Tibial nerve (tissue), 4 donors: ENCODE data around the gene PITPNM3. TPM values are rescaled to one million over a fixed set of nuclear protein-coding genes. Genes with fewer than 3 reads are reported as not detected.

Experiments
- DNase-seq, 2 donors: peaks; one replicate each; pipeline ENCODE4 v3.0.0-alpha.2; 2019; ENCODE audit warnings: low spot score in 2 of 2
- H3K27ac ChIP-seq, 4 donors: fragments of 200-600 bp; sonication (generic) in 3 of 4; one replicate each; pipeline ENCODE4 v1.5.1; 2017 to 2019; ENCODE audit warnings: mild to moderate bottlenecking in 1 of 4
- H3K27me3 ChIP-seq, 2 donors: fragments of 200-600 bp; sonication (generic) in 1 of 2; one replicate each; pipeline versions ENCODE4 v1.5.1 to v1.6.0; 2017 to 2019
- H3K36me3 ChIP-seq, 3 donors: fragments of 200-600 bp; sonication (generic); one replicate each; pipeline ENCODE4 v1.5.1; 2018 to 2019
- H3K4me1 ChIP-seq, 4 donors: fragments of 200-600 bp; sonication (generic) in 3 of 4; one replicate each; pipeline ENCODE4 v1.5.1; 2017 to 2019
- H3K4me3 ChIP-seq, 4 donors: fragments of 200-600 bp; sonication (generic) in 3 of 4; one replicate each; pipeline ENCODE4 v1.5.1; 2017 to 2019; ENCODE audit warnings: mild to moderate bottlenecking in 1 of 4, moderate library complexity in 1 of 4
- H3K9me3 ChIP-seq, 4 donors: fragments of 200-600 bp; sonication (generic) in 3 of 4; one replicate each; pipeline ENCODE4 v1.5.1; 2017 to 2019
- EP300 ChIP-seq, 2 donors: sonication (generic); formaldehyde crosslinking; IDR thresholded peaks; one replicate each; pipeline ENCODE4 v1.6.1; 2017; ENCODE audit warnings: antibody characterized with exemption in 2 of 2, mild to moderate bottlenecking in 1 of 2
- POLR2A ChIP-seq, 2 donors: fragments of 450-650 bp; IDR thresholded peaks; one replicate each; pipeline ENCODE4 v1.6.1; 2017; ENCODE audit warnings: antibody characterized with exemption in 2 of 2, mild to moderate bottlenecking in 2 of 2, moderate library complexity in 2 of 2
- WGBS, 2 donors: methylation state at CpG; one replicate each; pipeline ENCODE4 v1.1.5; 2018; 5-methylcytosine and 5-hydroxymethylcytosine counted together
- total RNA-seq, 4 donors: library from RNA; depleted of rRNA; stranded (reverse); fragments of >200 nt; gene quantifications; one replicate each; pipeline ENCODE4 v1.1.0, GENCODE V29; 2016
- TF ChIP-seq, protein P1 (sequence below), 5 experiments: fragments of 200-600 bp in 3 of 5; fragments of 450-650 bp in 2 of 5; sonication (generic) in 3 of 5; IDR thresholded peaks; one replicate each; pipeline ENCODE4 v1.5.1; 2016 to 2019; ENCODE audit warnings: antibody characterized with exemption in 5 of 5, mild to moderate bottlenecking in 3 of 5, moderate library complexity in 2 of 5

PITPNM3 gene
- total RNA-seq, 4 donors from 2014 or later: 0.90 to 5.2 (median 2.3) TPM

GRCh38 chr17:6525731-6526130, 30.6 kb downstream of the PITPNM3 start:
- Histone ChIP-seq H3K27ac (no peak overlapping the region), H3K27me3 (no peaks in the 10 kb centered on the region), H3K36me3 (no peaks in the 10 kb centered on the region), H3K4me3 (no peak overlapping the region), H3K9me3 (no peaks in the 10 kb centered on the region), H3K4me1 (no peaks in the 10 kb centered on the region)
- TF ChIP-seq EP300 (IDR thresholded peaks at IDR 0.05): no peak
- TF ChIP-seq, protein P1, sequence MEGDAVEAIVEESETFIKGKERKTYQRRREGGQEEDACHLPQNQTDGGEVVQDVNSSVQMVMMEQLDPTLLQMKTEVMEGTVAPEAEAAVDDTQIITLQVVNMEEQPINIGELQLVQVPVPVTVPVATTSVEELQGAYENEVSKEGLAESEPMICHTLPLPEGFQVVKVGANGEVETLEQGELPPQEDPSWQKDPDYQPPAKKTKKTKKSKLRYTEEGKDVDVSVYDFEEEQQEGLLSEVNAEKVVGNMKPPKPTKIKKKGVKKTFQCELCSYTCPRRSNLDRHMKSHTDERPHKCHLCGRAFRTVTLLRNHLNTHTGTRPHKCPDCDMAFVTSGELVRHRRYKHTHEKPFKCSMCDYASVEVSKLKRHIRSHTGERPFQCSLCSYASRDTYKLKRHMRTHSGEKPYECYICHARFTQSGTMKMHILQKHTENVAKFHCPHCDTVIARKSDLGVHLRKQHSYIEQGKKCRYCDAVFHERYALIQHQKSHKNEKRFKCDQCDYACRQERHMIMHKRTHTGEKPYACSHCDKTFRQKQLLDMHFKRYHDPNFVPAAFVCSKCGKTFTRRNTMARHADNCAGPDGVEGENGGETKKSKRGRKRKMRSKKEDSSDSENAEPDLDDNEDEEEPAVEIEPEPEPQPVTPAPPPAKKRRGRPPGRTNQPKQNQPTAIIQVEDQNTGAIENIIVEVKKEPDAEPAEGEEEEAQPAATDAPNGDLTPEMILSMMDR (IDR thresholded peaks at IDR 0.05): no peak
- TF ChIP-seq POLR2A (IDR thresholded peaks at IDR 0.05): no peak
- 80 to 86% methylated on average over 2 of the region's 2 CpGs for WGBS, 2 donors
- DNase-seq: no peak

DNA sequence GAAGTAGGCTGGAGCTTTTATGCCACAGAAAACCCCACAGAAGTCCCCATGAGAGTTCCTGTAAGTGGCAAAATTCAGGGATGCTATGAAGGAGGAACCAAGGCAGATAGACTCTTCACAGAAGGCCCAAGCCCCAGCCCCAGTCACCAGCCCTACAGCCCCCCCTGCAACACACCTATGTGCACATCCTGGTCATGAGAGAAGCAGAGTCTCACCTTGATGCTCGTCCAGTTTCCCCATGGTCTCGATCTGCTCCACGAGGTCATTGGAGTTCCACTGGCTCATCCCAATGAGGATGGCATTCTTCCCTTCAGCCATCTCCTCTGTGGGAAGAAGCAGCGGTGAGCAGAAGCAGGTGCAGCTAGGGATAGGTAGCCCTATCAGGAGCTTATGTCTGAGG, 31.2 kb downstream of the PITPNM3 start:
- DNase-seq: no peak
- H3K9me3 ChIP-seq: no peaks in the 10 kb centered on the region
- H3K36me3 ChIP-seq: no peaks in the 10 kb centered on the region
- H3K4me1 ChIP-seq: no peaks in the 10 kb centered on the region
- TF ChIP-seq, protein P1 (IDR thresholded peaks at IDR 0.05): no peak
- no peak for TF ChIP-seq EP300 (IDR thresholded peaks at IDR 0.05)
- TF ChIP-seq POLR2A (IDR thresholded peaks at IDR 0.05): no peak
- H3K27ac ChIP-seq: no peak overlapping the region
- 83 to 91% methylated on average over 4 of the region's 4 CpGs for WGBS, 2 donors
- no peaks in the 10 kb centered on the region for H3K27me3 ChIP-seq
- H3K4me3 ChIP-seq: no peak overlapping the region

DNA sequence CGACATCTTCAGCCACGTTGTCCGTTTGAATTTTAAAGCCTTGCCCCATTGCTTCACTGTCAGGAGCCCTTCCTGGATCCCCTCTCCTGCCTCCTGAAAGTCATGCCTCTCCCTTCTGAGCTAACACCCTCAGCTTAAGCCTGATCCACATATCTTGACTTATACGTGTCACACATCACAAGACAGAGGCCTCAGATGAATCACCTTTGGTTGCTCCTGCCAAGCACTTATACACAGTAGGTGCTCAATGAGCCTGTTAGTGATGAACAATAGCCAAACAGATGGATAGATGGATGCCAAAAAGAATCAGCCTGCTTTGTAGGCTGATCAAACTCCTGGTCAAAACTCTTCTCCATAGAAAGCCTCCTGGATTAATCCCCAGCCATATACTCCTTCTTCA, 31.8 kb downstream of the PITPNM3 start:
- TF ChIP-seq EP300 (IDR thresholded peaks at IDR 0.05) (no peak), POLR2A (IDR thresholded peaks at IDR 0.05) (no peak)
- TF ChIP-seq, protein P1 (IDR thresholded peaks at IDR 0.05): no peak
- no peaks in the 10 kb centered on the region for H3K27me3 ChIP-seq
- 81 to 87% methylated on average over 4 of the region's 4 CpGs for WGBS, 2 donors

GRCh38 chr17:6523809-6524355, 32.5 kb downstream of the PITPNM3 start:
- Histone ChIP-seq H3K9me3 (no peaks in the 10 kb centered on the region), H3K4me1 (no peaks in the 10 kb centered on the region), H3K27ac (no peak overlapping the region), H3K27me3 (no peaks in the 10 kb centered on the region), H3K36me3 (no peaks in the 10 kb centered on the region), H3K4me3 (no peak overlapping the region)
- no peak for DNase-seq
- TF ChIP-seq EP300 (IDR thresholded peaks at IDR 0.05): no peak
- TF ChIP-seq POLR2A (IDR thresholded peaks at IDR 0.05): no peak
- TF ChIP-seq, protein P1 (IDR thresholded peaks at IDR 0.05): no peak
- WGBS, 2 donors: 83 to 86% methylated on average over 7 to 8 of the region's 8 CpGs

More for the DNA sequence above, 31.8 kb downstream of the PITPNM3 start:
- no peak for DNase-seq
- Histone ChIP-seq H3K4me3 (no peak overlapping the region), H3K36me3 (no peaks in the 10 kb centered on the region), H3K4me1 (no peaks in the 10 kb centered on the region), H3K27ac (no peak overlapping the region), H3K9me3 (no peaks in the 10 kb centered on the region)

GRCh38 chr17:6523330-6523729, 33.0 kb downstream of the PITPNM3 start:
- Histone ChIP-seq H3K4me1 (no peaks in the 10 kb centered on the region), H3K27me3 (no peaks in the 10 kb centered on the region), H3K36me3 (no peaks in the 10 kb centered on the region), H3K4me3 (no peak overlapping the region), H3K9me3 (no peaks in the 10 kb centered on the region), H3K27ac (no peak overlapping the region)
- no peak for TF ChIP-seq EP300 (IDR thresholded peaks at IDR 0.05)
- TF ChIP-seq, protein P1 (IDR thresholded peaks at IDR 0.05): no peak
- no peak for TF ChIP-seq POLR2A (IDR thresholded peaks at IDR 0.05)
- DNase-seq: no peak
- WGBS, 2 donors: 66 to 69% methylated on average over 3 of the region's 3 CpGs
